GM12873 (cell line): ENCODE results near the gene TMEM163.

Source experiments
- TF ChIP-seq, protein P1 (sequence below): IDR thresholded peaks from 2 replicates; pipeline ENCODE4 v1.5.1; 2012; ENCODE audit warnings: low read depth, mild to moderate bottlenecking, moderate library complexity, low read length, control low read depth; ENCODE audit not compliant: insufficient read depth; ENCODE audit errors: missing control alignments

Gene TMEM163

DNA sequence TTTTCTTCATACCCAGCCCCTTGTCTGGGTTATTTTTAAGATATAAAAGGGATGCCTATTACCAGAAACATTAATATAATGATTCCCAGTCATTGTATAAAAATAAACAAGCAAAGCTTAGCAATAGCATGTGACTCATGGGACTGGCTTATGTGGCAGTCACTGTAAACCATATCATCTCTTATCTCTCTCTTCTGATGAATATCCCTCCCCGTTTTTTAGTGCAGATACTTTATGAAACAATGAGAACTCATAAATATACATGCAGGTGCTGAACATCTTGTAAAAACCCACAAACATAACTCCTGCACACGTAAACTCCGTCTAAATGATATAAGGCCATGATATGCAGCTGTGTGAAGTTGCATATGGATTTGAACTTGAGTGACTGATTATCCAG lies 310.0 kb downstream of the TMEM163 start:
- TF ChIP-seq, protein P1, sequence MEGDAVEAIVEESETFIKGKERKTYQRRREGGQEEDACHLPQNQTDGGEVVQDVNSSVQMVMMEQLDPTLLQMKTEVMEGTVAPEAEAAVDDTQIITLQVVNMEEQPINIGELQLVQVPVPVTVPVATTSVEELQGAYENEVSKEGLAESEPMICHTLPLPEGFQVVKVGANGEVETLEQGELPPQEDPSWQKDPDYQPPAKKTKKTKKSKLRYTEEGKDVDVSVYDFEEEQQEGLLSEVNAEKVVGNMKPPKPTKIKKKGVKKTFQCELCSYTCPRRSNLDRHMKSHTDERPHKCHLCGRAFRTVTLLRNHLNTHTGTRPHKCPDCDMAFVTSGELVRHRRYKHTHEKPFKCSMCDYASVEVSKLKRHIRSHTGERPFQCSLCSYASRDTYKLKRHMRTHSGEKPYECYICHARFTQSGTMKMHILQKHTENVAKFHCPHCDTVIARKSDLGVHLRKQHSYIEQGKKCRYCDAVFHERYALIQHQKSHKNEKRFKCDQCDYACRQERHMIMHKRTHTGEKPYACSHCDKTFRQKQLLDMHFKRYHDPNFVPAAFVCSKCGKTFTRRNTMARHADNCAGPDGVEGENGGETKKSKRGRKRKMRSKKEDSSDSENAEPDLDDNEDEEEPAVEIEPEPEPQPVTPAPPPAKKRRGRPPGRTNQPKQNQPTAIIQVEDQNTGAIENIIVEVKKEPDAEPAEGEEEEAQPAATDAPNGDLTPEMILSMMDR, result no peak

DNA sequence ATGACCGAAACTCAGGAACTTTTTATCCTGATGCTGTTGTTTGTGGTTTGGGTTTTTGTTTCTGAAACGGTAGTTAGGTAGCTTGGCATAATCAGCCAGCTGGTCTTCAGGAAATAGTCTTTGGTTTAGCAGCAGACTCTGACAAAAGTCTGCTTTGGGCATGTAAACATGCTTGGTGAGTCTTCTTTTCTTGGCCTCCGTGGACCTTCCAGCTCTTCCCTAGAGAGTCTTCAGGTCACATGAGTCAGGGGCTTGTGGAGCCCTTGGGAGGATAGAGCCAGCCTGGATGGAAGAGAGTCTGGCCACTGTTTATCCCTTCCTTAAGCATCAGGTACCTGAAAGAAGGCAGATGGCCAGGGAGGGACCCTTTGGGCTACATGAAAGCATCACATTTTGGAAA lies 310.4 kb downstream of the TMEM163 start:
- TF ChIP-seq, protein P1, result no peak

DNA sequence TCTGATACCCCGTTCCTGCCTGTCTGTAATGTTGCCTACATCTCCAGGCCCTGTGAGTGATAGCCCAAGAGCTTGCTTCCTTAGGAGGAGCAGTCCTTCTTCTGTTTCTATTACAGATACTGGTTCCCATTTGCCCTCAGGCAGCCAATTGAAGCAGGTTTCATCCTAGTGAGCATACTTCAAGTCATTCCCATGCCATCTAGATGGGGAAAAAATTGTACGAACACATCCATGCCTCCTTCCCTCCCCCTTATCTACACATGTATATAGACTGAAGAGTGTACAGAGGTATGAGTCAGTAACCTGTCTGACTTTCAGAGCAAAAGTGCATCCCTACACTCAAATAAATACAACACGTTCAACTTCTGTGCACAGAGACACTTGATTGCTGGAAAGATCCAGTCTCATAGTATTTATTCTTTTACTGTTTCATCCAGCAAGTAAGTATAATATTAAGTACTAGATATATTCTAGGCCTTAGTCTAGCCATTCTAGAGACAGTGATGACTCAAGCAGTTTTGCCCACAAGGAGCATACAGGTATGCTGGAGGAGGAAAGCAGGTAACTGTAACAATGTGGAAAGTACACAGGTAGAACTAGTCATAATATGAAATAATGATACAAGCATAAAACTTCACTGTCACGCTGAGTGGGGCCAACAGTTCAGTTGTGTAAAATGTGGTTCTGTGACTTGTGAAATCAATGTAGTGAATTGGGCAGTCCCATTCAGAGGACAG lies 311.5 kb downstream of the TMEM163 start:
- TF ChIP-seq, protein P1, result no peak

DNA sequence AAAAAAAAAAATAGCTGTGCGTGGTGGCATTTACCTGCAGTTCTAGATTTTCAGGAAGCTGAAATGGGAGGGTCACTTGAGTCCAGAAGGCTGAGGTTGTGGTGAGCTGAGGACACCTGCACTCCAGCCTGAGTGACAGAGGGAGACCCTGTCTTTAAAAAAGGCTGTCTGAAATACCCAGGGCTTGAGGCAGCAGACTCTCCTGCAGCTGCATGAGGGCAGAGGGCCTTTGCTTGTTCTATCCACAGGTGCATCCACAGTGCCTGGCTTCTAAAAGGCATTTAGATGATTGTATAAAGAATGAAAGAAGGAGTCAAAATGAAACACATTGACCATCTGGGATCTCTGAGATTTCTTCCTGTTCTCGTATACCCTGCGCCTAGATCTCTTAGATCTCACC lies 312.1 kb downstream of the TMEM163 start:
- TF ChIP-seq, protein P1, result no peak

DNA sequence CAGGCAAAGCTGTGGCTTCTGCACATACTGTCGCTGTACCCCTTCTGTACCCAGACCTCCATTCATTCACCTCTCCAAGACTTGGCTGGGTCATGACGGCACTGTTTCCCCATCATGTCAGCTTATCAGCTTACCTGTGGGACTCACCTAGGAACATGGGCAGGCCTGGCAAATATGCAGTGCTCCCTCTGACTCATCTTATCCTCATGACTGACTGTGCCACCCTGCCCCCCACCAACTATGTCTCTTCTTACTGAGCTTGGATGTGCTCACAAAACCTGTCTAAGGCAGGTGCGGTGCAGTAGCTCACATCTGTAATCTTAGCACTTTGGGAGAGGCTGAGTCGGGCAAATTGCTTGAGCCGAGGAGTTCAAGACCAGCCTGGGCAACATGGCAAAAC lies 312.5 kb downstream of the TMEM163 start:
- TF ChIP-seq, protein P1, result no peak
